ENCODE results near the gene PTPRN2.

The PTPRN2 gene

GRCh38 chr7:157873181-157873580 is 714.4 kb downstream of the PTPRN2 start:
- Histone ChIP-seq H3K9ac (ENCODE audit: low read length) (no peak overlapping the region), H3K4me3 (ENCODE audit: low read depth in 1 of 2, low read length in 2 of 2) (no peak overlapping the region), H3K9me3 (ENCODE audit: low read length) (no peaks in the 10 kb centered on the region), H3K4me1 (ENCODE audit: insufficient read depth, low read length) (no peaks in the 10 kb centered on the region), H3K27ac (ENCODE audit: low read depth, low read length) (no peak overlapping the region), H3K36me3 (ENCODE audit: insufficient read depth, low read length) (no peaks in the 10 kb centered on the region), H3K27me3 (ENCODE audit: control insufficient read depth in 1 of 2, insufficient read depth in 2 of 2, low read length in 2 of 2) (peaks cover 0 to 12% of the 10 kb centered on the region in 2 donors)

- H3K36me3 ChIP-seq (ENCODE audit: insufficient read depth, low read length), result no peaks in the 10 kb centered on the region
- H3K27me3 ChIP-seq (ENCODE audit: control insufficient read depth in 1 of 2, insufficient read depth in 2 of 2, low read length in 2 of 2), result peaks cover 0 to 12% of the 10 kb centered on the region in 2 donors
- H3K4me3 ChIP-seq (ENCODE audit: low read depth in 1 of 2, low read length in 2 of 2), result no peak overlapping the region
- no peak overlapping the region for H3K9ac ChIP-seq (ENCODE audit: low read length)
- H3K27ac ChIP-seq (ENCODE audit: low read depth, low read length), result no peak overlapping the region
- no peaks in the 10 kb centered on the region for H3K4me1 ChIP-seq (ENCODE audit: insufficient read depth, low read length)
- no peaks in the 10 kb centered on the region for H3K9me3 ChIP-seq (ENCODE audit: low read length)
Measured at GRCh38 chr7:157872447-157872846, 715.2 kb downstream of the PTPRN2 start.

GRCh38 chr7:157871681-157872080 is 715.9 kb downstream of the PTPRN2 start:
- no peaks in the 10 kb centered on the region for H3K36me3 ChIP-seq (ENCODE audit: insufficient read depth, low read length)
- peaks cover 0 to 12% of the 10 kb centered on the region in 2 donors for H3K27me3 ChIP-seq (ENCODE audit: control insufficient read depth in 1 of 2, insufficient read depth in 2 of 2, low read length in 2 of 2)
- H3K4me1 ChIP-seq (ENCODE audit: insufficient read depth, low read length), result no peaks in the 10 kb centered on the region
- no peak overlapping the region for H3K4me3 ChIP-seq (ENCODE audit: low read depth in 1 of 2, low read length in 2 of 2)
- no peak overlapping the region for H3K27ac ChIP-seq (ENCODE audit: low read depth, low read length)
- no peak overlapping the region for H3K9ac ChIP-seq (ENCODE audit: low read length)
- no peaks in the 10 kb centered on the region for H3K9me3 ChIP-seq (ENCODE audit: low read length)

- H3K9ac ChIP-seq (ENCODE audit: low read length), result no peak overlapping the region
- no peaks in the 10 kb centered on the region for H3K9me3 ChIP-seq (ENCODE audit: low read length)
- no peaks in the 10 kb centered on the region for H3K36me3 ChIP-seq (ENCODE audit: insufficient read depth, low read length)
- H3K27ac ChIP-seq (ENCODE audit: low read depth, low read length), result no peak overlapping the region
- H3K4me1 ChIP-seq (ENCODE audit: insufficient read depth, low read length), result no peaks in the 10 kb centered on the region
- H3K4me3 ChIP-seq (ENCODE audit: low read depth in 1 of 2, low read length in 2 of 2), result no peak overlapping the region
- peaks cover 0 to 12% of the 10 kb centered on the region in 2 donors for H3K27me3 ChIP-seq (ENCODE audit: control insufficient read depth in 1 of 2, insufficient read depth in 2 of 2, low read length in 2 of 2)
Measured at GRCh38 chr7:157870644-157871290, 716.9 kb downstream of the PTPRN2 start.

GRCh38 chr7:157869793-157870192 is 717.8 kb downstream of the PTPRN2 start:
- H3K27me3 ChIP-seq (ENCODE audit: control insufficient read depth in 1 of 2, insufficient read depth in 2 of 2, low read length in 2 of 2), result peaks cover 0 to 4% of the 10 kb centered on the region in 2 donors
- H3K9ac ChIP-seq (ENCODE audit: low read length), result no peak overlapping the region
- no peaks in the 10 kb centered on the region for H3K4me1 ChIP-seq (ENCODE audit: insufficient read depth, low read length)
- H3K36me3 ChIP-seq (ENCODE audit: insufficient read depth, low read length), result no peaks in the 10 kb centered on the region
- H3K27ac ChIP-seq (ENCODE audit: low read depth, low read length), result no peak overlapping the region
- no peak overlapping the region for H3K4me3 ChIP-seq (ENCODE audit: low read depth in 1 of 2, low read length in 2 of 2)
- no peaks in the 10 kb centered on the region for H3K9me3 ChIP-seq (ENCODE audit: low read length)

GRCh38 chr7:157867685-157868305 is 719.8 kb downstream of the PTPRN2 start:
- Histone ChIP-seq H3K27me3 (ENCODE audit: control insufficient read depth in 1 of 2, insufficient read depth in 2 of 2, low read length in 2 of 2) (no peaks in the 10 kb centered on the region), H3K27ac (ENCODE audit: low read depth, low read length) (no peak overlapping the region), H3K4me1 (ENCODE audit: insufficient read depth, low read length) (no peaks in the 10 kb centered on the region), H3K9ac (ENCODE audit: low read length) (no peak overlapping the region), H3K9me3 (ENCODE audit: low read length) (no peaks in the 10 kb centered on the region), H3K36me3 (ENCODE audit: insufficient read depth, low read length) (no peaks in the 10 kb centered on the region), H3K4me3 (ENCODE audit: low read depth in 1 of 2, low read length in 2 of 2) (no peak overlapping the region)

- Histone ChIP-seq H3K9ac (ENCODE audit: low read length) (no peak overlapping the region), H3K4me3 (ENCODE audit: low read depth in 1 of 2, low read length in 2 of 2) (no peak overlapping the region), H3K9me3 (ENCODE audit: low read length) (no peaks in the 10 kb centered on the region), H3K4me1 (ENCODE audit: insufficient read depth, low read length) (no peaks in the 10 kb centered on the region), H3K27ac (ENCODE audit: low read depth, low read length) (no peak overlapping the region), H3K27me3 (ENCODE audit: control insufficient read depth in 1 of 2, insufficient read depth in 2 of 2, low read length in 2 of 2) (no peaks in the 10 kb centered on the region), H3K36me3 (ENCODE audit: insufficient read depth, low read length) (no peaks in the 10 kb centered on the region)
Measured at GRCh38 chr7:157866336-157866924, 721.2 kb downstream of the PTPRN2 start.

GRCh38 chr7:157865351-157866165 is 722.1 kb downstream of the PTPRN2 start:
- Histone ChIP-seq H3K9me3 (ENCODE audit: low read length) (no peaks in the 10 kb centered on the region), H3K27ac (ENCODE audit: low read depth, low read length) (no peak overlapping the region)

GRCh38 chr7:157864911-157865310 is 722.7 kb downstream of the PTPRN2 start:
- Histone ChIP-seq H3K27ac (ENCODE audit: low read depth, low read length) (no peak overlapping the region), H3K9ac (ENCODE audit: low read length) (no peak overlapping the region), H3K4me3 (ENCODE audit: low read depth in 1 of 2, low read length in 2 of 2) (no peak overlapping the region), H3K36me3 (ENCODE audit: insufficient read depth, low read length) (no peaks in the 10 kb centered on the region), H3K4me1 (ENCODE audit: insufficient read depth, low read length) (no peaks in the 10 kb centered on the region), H3K9me3 (ENCODE audit: low read length) (no peaks in the 10 kb centered on the region), H3K27me3 (ENCODE audit: control insufficient read depth in 1 of 2, insufficient read depth in 2 of 2, low read length in 2 of 2) (no peaks in the 10 kb centered on the region)

More at GRCh38 chr7:157865351-157866165, 722.1 kb downstream of the PTPRN2 start:
- no peak overlapping the region for H3K4me3 ChIP-seq (ENCODE audit: low read depth in 1 of 2, low read length in 2 of 2)
- no peaks in the 10 kb centered on the region for H3K27me3 ChIP-seq (ENCODE audit: control insufficient read depth in 1 of 2, insufficient read depth in 2 of 2, low read length in 2 of 2)
- H3K36me3 ChIP-seq (ENCODE audit: insufficient read depth, low read length), result no peaks in the 10 kb centered on the region
- H3K4me1 ChIP-seq (ENCODE audit: insufficient read depth, low read length), result no peaks in the 10 kb centered on the region
- no peak overlapping the region for H3K9ac ChIP-seq (ENCODE audit: low read length)

GRCh38 chr7:157863906-157864810 is 723.5 kb downstream of the PTPRN2 start:
- Histone ChIP-seq H3K9me3 (ENCODE audit: low read length) (no peaks in the 10 kb centered on the region), H3K27ac (ENCODE audit: low read depth, low read length) (no peak overlapping the region), H3K27me3 (ENCODE audit: control insufficient read depth in 1 of 2, insufficient read depth in 2 of 2, low read length in 2 of 2) (no peaks in the 10 kb centered on the region), H3K4me1 (ENCODE audit: insufficient read depth, low read length) (no peaks in the 10 kb centered on the region), H3K36me3 (ENCODE audit: insufficient read depth, low read length) (no peaks in the 10 kb centered on the region), H3K4me3 (ENCODE audit: low read depth in 1 of 2, low read length in 2 of 2) (no peak overlapping the region), H3K9ac (ENCODE audit: low read length) (no peak overlapping the region)

Measured in muscle layer of colon (tissue), 2 donors.